KMS-11 (cell line): ENCODE data around the gene LRRC1.

Source experiments
- H2AFZ ChIP-seq: fragments of 200-600 bp; sonication (generic); 2 replicates; pipeline ENCODE4 v1.6.1; 2016; ENCODE audit warnings: antibody characterized with exemption, mixed run types, low read depth
- H3K27ac ChIP-seq: fragments of 200-600 bp; sonication (generic); 2 replicates; pipeline ENCODE4 v1.6.1; 2016; ENCODE audit warnings: mild to moderate bottlenecking, mixed run types
- H3K27me3 ChIP-seq: fragments of 200-600 bp; sonication (generic); 2 replicates; pipeline ENCODE4 v1.6.1; 2017; ENCODE audit warnings: mild to moderate bottlenecking, low read depth, mixed run types, moderate library complexity; ENCODE audit not compliant: insufficient read depth
- H3K36me3 ChIP-seq: fragments of 200-600 bp; sonication (generic); 2 replicates; pipeline ENCODE4 v1.6.1; 2017; ENCODE audit warnings: mild to moderate bottlenecking, mixed run types; ENCODE audit not compliant: insufficient read depth
- H3K4me1 ChIP-seq: fragments of 200-600 bp; sonication (generic); 2 replicates; pipeline ENCODE4 v1.6.1; 2016; ENCODE audit warnings: mild to moderate bottlenecking, low read depth, mixed run types; ENCODE audit not compliant: poor library complexity, severe bottlenecking
- H3K4me2 ChIP-seq: fragments of 200-600 bp; sonication (generic); 2 replicates; pipeline ENCODE4 v1.7.0; 2016; ENCODE audit warnings: mild to moderate bottlenecking, mixed run types
- H3K4me3 ChIP-seq: fragments of 200-600 bp; sonication (generic); IDR thresholded peaks from 2 replicates; pipeline ENCODE4 v1.6.1; 2017; ENCODE audit warnings: low read depth, low read length, mixed read lengths; ENCODE audit not compliant: insufficient read depth
- H3K79me2 ChIP-seq: fragments of 200-600 bp; sonication (generic); 2 replicates; pipeline ENCODE4 v1.6.1; 2016; ENCODE audit warnings: low read depth, mixed run types; ENCODE audit not compliant: insufficient read depth
- H3K9ac ChIP-seq: fragments of 200-600 bp; sonication (generic); 2 replicates; pipeline ENCODE4 v1.6.1; 2016; ENCODE audit warnings: mild to moderate bottlenecking, mixed run types
- H4K20me1 ChIP-seq: fragments of 200-600 bp; sonication (generic); 2 replicates; pipeline ENCODE4 v1.6.1; 2016; ENCODE audit warnings: mild to moderate bottlenecking, mixed run types; ENCODE audit not compliant: insufficient read depth
- CTCF ChIP-seq: fragments of 200-600 bp; sonication (generic); conservative IDR thresholded peaks from 2 replicates; pipeline ENCODE4 v1.6.1; 2017; ENCODE audit warnings: low read depth, mild to moderate bottlenecking, antibody characterized with exemption, low read length, moderate library complexity, mixed read lengths

The LRRC1 gene

GRCh38 chr6:53858196-53858595 is 63.4 kb downstream of the LRRC1 start:
- Histone ChIP-seq H2AFZ (no peak overlapping the region), H3K36me3 (no peaks in the 10 kb centered on the region; the same call in 1 of the 2 replicates), H4K20me1 (no peaks in the 10 kb centered on the region), H3K27ac (no peak overlapping the region), H3K27me3 (no peaks in the 10 kb centered on the region), H3K4me3 (no peak overlapping the region), H3K4me2 (no peak overlapping the region), H3K4me1 (peaks cover 50% of the 10 kb centered on the region), H3K9ac (no peak overlapping the region), H3K79me2 (peaks cover 7% of the 10 kb centered on the region; the same call in 1 of the 2 replicates)
- TF ChIP-seq CTCF, result no peak

- Histone ChIP-seq H3K27ac (no peak overlapping the region), H2AFZ (no peak overlapping the region), H3K4me2 (no peak overlapping the region), H3K4me3 (no peak overlapping the region), H4K20me1 (no peaks in the 10 kb centered on the region), H3K79me2 (peaks cover under 1% of the 10 kb centered on the region; the same call in 1 of the 2 replicates), H3K9ac (no peak overlapping the region), H3K36me3 (no peaks in the 10 kb centered on the region; the same call in 1 of the 2 replicates), H3K27me3 (no peaks in the 10 kb centered on the region), H3K4me1 (peaks cover 43% of the 10 kb centered on the region)
- no peak for TF ChIP-seq CTCF
Observed at GRCh38 chr6:53858913-53859312, 64.1 kb downstream of the LRRC1 start.

GRCh38 chr6:53860511-53860910 is 65.7 kb downstream of the LRRC1 start:
- no peaks in the 10 kb centered on the region; the same call in 1 of the 2 replicates for H3K79me2 ChIP-seq
- no peak overlapping the region for H2AFZ ChIP-seq
- TF ChIP-seq CTCF, result no peak
- H3K36me3 ChIP-seq, result no peaks in the 10 kb centered on the region; the same call in 1 of the 2 replicates
- H3K4me3 ChIP-seq, result no peak overlapping the region
- peaks cover 27% of the 10 kb centered on the region for H3K4me1 ChIP-seq
- no peaks in the 10 kb centered on the region for H4K20me1 ChIP-seq
- H3K9ac ChIP-seq, result no peak overlapping the region
- H3K27me3 ChIP-seq, result no peaks in the 10 kb centered on the region
- H3K27ac ChIP-seq, result no peak overlapping the region
- no peak overlapping the region for H3K4me2 ChIP-seq

GRCh38 chr6:53861518-53861917 is 66.7 kb downstream of the LRRC1 start:
- no peak overlapping the region for H3K4me2 ChIP-seq
- peaks cover 17% of the 10 kb centered on the region for H3K4me1 ChIP-seq
- no peak overlapping the region for H3K9ac ChIP-seq
- no peak overlapping the region for H2AFZ ChIP-seq
- no peak for TF ChIP-seq CTCF
- no peaks in the 10 kb centered on the region for H4K20me1 ChIP-seq
- no peak overlapping the region for H3K4me3 ChIP-seq
- peaks cover 3% of the 10 kb centered on the region; the same call in 1 of the 2 replicates for H3K79me2 ChIP-seq
- H3K36me3 ChIP-seq, result no peaks in the 10 kb centered on the region; the same call in 1 of the 2 replicates
- no peaks in the 10 kb centered on the region for H3K27me3 ChIP-seq
- H3K27ac ChIP-seq, result no peak overlapping the region
